H1 (cell line): ENCODE data around the gene KLHL3. TPM values are rescaled to one million over a fixed set of nuclear protein-coding genes. Genes with fewer than 3 reads are reported as not detected.

ENCODE experiments used
- CBX8 ChIP-seq: fragments of 300-800, 300-1000 bp; sonication (generic); IDR thresholded peaks from 2 replicates; pipeline ENCODE4 v1.7.1; 2016; ENCODE audit warnings: low read depth, low read length, borderline replicate concordance
- CHD1 ChIP-seq: IDR thresholded peaks from 2 replicates; pipeline ENCODE4 v1.6.1; 2012; ENCODE audit warnings: low read depth, low read length, improper control_type of control experiment
- HDAC2 ChIP-seq, 2 experiments: fragments of 300-600 bp in 1 of 2; sonication (generic) in 1 of 2; IDR thresholded peaks; 2 replicates each; pipeline ENCODE4 v1.6.1; 2011 to 2012; ENCODE audit warnings: low read depth in 2 of 2, low read length in 2 of 2, mild to moderate bottlenecking in 2 of 2, moderate library complexity in 2 of 2, borderline replicate concordance in 1 of 2, inconsistent platforms in 1 of 2
- NRF1 ChIP-seq: IDR thresholded peaks from 2 replicates; pipeline ENCODE4 v1.6.1; 2011; ENCODE audit warnings: mild to moderate bottlenecking, low read depth, low read length, improper control_type of control experiment
- SP4 ChIP-seq: IDR thresholded peaks from 2 replicates; pipeline ENCODE4 v1.6.1; 2012; ENCODE audit warnings: low read length, inconsistent platforms
- ZNF274 ChIP-seq: IDR thresholded peaks from 2 replicates; pipeline ENCODE4 v1.7.0; 2012; ENCODE audit warnings: low read length, borderline replicate concordance; ENCODE audit errors: extremely low read depth
- polyA plus RNA-seq, 7 experiments: library from polyadenylated mRNA; depleted of rRNA in 3 of 7; stranded (reverse) in 5 of 7; unstranded in 2 of 7; fragments of >200 nt in 5 of 7; fragments of 200-250 nt in 2 of 7; gene quantifications; 1 replicate in 5 of 7; 2 replicates in 1 of 7; 4 replicates in 1 of 7; pipeline versions ENCODE4 v1.2.1 to v1.2.3, GENCODE V29; 2011 to 2013; ENCODE audit warnings: missing spikeins in 2 of 7, mixed read lengths in 2 of 7
- total RNA-seq: library from RNA; stranded (reverse); fragmentation: NEBNext Ultra II Directional; extraction: Animal tissue kit (Norgen Biotek cat#: 25700); gene quantifications from 2 replicates; pipeline ENCODE4 v1.2.1, GENCODE V29; 2021

Gene KLHL3
- total and polyA plus RNA-seq, 2 of the 8 experiments (the other 6 are each of a cell fraction or from before 2014, with no cell fraction given): 7.4 to 13.7 TPM

DNA sequence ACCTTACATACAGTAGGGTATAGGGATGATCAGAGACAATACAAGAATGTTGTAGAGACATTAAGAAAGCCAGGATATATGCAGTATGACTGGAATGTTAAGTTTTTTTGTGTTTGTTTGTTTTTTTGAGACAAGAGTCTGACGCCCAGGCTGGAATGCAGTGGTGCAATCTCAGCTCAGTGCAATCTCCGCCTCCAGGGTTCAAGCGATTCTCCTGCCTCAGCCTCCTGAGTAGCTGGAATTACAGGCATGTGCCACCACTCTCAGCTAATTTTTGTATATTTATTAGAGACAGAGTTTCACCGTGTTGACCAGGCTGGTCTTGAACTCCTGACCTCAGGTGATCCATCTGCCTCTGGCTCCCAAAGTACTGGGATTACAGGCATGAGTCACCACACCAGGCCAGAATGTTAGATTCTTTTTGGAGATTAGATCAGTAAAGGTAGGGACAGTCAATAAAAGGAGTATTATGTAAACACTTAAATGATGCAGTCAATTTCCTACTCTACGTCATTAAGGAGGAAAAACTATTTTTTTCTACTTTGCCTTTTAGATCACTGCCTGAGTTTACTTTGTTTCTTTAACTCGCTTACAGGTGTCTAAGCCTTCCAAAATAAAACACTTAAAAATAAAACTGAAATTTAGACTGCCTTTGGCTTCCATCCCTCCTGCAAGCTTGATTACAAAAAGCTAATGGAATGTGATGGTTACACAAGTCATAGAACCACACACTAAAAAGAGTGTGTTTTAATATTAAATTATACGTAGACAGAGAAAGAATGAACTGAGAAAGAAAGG, 25.0 kb upstream of the KLHL3 start (continued):
- TF ChIP-seq ZNF274 (no peak), CHD1 (no peak), NRF1 (no peak), CBX8 (no peak), SP4 (no peak), HDAC2 (IDR thresholded peaks at IDR 0.05; ENCODE audit: borderline replicate concordance in 1 of 2, low read depth in 2 of 2, low read length in 2 of 2) (no peak)
